Activated CD4-positive, alpha-beta T cell treated with anti-CD3 and anti-CD28 coated beads, Interleukin-2, Interleukin-6, amounts not matched to agents 100 ng/mL and 50 ng/mL, durations not matched to agents 16 hours and 8 hours (primary cell): Measurements from ENCODE around the gene C17orf100.
A peak's percentile ranks its signal among the peaks of the same experiment; 100 is the strongest.

Experiments used
- DNase-seq: peaks from one replicate; pipeline ENCODE4 v3.0.0-alpha.2; 2020

C17orf100 gene

DNA sequence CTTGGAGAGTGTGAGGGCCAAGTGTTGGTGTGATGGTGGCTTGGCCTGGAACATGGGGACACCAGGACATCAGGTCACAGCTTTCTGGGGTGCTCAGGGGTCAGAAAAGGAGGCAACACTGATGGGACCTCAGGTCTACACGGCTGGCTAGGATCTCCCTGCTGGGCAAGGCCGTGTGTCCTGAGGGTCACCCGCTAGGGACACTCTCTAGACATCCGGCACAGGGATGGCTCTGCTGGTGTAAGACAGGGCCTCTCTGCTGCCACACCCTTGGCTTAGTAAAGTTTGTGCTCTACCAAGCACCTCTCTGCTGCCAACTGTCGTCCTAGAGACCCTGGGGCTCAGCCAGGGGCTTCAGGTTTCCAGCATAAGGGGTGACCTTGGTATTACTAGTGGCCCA, 45.3 kb downstream of the C17orf100 start:
- no peak for DNase-seq

DNA sequence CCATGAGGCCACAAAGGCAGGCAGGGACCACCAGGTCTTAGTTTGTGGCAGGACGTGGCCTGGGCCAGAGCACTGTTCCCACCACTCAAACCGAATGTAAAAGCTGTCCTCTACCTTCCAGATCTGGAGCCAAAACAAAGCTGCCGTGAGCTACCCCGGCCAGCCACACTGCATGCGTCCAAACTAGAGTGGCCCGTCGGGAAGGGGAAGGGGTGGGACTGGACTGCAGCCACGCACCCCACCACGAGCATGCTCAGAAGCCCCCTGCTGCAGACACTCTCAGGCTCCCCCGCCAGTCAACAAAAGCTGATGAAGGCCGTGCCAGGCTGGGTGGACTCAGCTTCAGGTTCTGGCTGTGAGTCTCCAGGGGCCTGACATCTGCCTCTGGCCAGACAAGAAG, 46.4 kb downstream of the C17orf100 start:
- DNase-seq: no peak

DNA sequence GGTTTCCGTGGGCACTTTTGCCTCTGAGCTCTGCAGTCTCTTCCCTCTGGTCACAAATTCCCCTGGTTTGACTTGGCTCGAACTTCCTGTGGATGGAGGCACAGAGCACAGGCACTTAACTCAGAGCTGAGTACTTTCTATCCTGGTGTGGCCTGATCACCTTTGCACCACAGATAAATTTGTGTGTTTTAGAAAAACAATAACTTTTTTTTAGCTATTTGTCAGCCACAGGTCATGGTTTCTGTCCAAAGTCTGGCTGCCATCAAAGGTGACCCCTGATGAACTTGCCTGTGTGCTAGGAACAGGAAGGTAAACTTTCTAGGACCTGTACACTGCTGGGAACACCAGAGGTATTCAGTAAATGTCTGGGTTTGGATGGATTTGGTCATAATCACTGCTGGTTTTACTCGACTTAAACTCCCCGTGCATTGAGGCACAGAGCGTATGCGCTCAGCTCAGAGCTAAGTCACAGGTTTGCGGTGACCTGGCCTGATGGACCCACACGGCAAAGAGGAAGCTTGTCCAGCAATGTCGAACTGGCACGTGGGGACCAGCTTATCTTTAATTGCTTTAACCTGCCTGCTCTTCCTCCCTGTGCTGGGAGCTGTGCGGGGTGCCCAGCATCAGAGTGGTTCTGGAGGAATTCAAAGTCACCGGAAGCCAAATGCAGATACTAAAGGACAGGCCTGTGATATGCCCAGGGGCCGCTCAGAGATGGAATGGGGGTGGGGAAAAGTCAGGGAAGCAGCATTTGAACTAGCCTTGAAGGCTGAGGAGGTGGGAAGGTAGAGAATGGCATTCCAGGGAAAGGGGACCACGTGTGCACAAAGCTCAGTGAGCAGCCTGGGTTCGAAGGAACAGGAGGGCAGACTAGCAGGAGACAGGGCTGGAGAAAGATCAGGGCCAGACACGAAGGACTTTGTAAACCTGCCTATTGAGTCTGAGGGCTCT, 48.7 kb downstream of the C17orf100 start:
- DNase-seq: no peak

DNA sequence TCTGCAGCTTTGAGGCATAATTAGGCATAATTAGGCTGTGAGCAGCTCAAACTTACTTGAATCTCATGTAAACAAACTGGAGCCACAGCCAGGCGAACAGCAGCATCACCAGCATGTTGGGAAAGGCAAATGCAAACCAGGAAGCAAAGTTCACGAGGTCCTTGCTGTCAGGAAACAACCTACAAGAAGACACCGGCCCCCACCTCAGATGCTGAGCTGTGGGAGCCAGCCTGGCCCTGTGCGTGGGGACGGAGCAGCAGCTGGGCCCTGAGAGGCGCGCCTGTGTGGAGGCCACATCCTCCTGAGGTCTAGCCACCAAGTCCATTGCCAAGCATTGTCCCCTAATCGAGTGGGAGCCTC, 49.4 kb downstream of the C17orf100 start:
- no peak for DNase-seq

DNA sequence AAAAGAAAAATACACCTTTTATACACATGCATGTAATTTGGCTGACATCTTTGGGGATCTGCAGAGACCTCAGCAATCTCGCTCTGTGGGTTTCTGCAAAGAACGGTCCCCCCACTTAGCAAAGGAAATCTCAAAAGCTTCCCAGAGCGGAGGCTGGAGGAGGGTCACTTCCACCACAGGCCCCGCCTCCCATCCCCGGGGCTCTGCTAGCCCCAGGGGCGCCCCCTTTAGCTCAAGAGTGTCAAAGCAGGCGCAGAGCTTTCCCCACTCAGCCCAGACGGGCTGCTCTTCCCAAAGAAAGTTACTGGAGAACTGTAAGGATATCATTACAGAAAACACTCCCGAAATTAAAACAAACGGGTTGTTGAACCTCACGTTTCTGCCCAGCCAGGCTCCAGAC, 50.2 kb downstream of the C17orf100 start:
- peak; percentile 52 for DNase-seq

DNA sequence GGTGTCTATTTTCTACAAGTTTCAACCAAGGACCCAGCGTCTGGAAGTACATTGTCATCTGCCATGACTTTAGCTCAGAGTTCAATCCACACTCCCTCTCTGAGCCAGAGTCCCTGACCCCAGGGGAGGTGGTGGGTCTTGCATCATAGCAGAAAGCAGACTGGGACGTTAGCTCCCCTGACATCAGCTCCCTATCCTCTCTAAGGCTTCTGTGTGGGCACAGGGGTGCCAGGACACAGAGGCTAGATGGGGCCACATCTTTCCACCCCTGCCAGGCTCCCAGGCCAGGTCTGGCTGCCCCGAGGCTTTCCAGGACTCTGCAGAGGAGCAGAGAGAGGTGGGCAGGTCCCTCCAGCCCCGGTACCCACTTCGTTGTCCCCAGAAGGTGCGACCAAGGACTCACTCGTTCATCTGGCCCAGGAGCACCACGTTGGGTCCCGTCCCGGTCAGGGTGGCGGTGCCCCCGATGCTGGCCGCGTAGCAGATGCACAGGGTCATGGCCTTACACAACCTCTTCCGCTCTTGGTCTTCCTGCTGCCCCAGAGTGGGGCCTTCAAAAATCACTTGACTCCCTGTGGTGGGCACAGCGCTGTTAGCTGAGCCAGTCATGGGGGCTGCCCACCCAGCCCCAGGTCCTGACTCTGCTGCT, 51.1 kb downstream of the C17orf100 start:
- no peak for DNase-seq
